PC-9 (cell line): ENCODE data around the gene CDH26.

Experiments
- CTCF ChIP-seq: fragments of 200-600 bp; sonication (generic); conservative IDR thresholded peaks from 2 replicates; pipeline ENCODE4 v1.6.1; 2017; ENCODE audit warnings: mixed run types, antibody characterized with exemption, mild to moderate bottlenecking, moderate library complexity
- EZH2 ChIP-seq: fragments of 200-600 bp; sonication (generic); IDR thresholded peaks from 2 replicates; pipeline ENCODE4 v1.8.0; 2017; ENCODE audit warnings: antibody characterized with exemption, low read depth

GRCh38 chr20:60009826-60010616 is 51.8 kb downstream of the CDH26 start:
- TF ChIP-seq CTCF (peak; percentile 51), EZH2 (no peak)
